Esophagus squamous epithelium (tissue), 5 donors: Measurements from ENCODE around the gene GPR35. TPM values are rescaled to one million over a fixed set of nuclear protein-coding genes. Genes with fewer than 3 reads are reported as not detected.

Experiments
- DNase-seq: peaks from one replicate; lab custom pipeline; 2025; lab: John Stamatoyannopoulos, UW
- H3K27ac ChIP-seq, 4 donors: fragments of 200-600 bp; sonication (generic); one replicate each; pipeline ENCODE4 v1.5.1; 2016 to 2019; ENCODE audit warnings: mild to moderate bottlenecking in 1 of 4
- H3K27me3 ChIP-seq, 4 donors: fragments of 200-600 bp; sonication (generic); 1 replicate in 3 of 4; 2 replicates in 1 of 4; pipeline versions ENCODE4 v1.5.1 to v1.6.0; 2017 to 2021; ENCODE audit warnings: antibody characterized with exemption in 1 of 4
- H3K36me3 ChIP-seq, 3 donors: fragments of 200-600 bp; sonication (generic); one replicate each; pipeline ENCODE4 v1.5.1; 2016 to 2019
- H3K4me1 ChIP-seq, 3 donors: fragments of 200-600 bp; sonication (generic); one replicate each; pipeline ENCODE4 v1.5.1; 2017 to 2019
- H3K4me3 ChIP-seq, 4 donors: fragments of 200-600 bp; sonication (generic); 1 replicate in 3 of 4; 2 replicates in 1 of 4; pipeline ENCODE4 v1.5.1; 2016 to 2019; ENCODE audit warnings: mild to moderate bottlenecking in 2 of 4, moderate library complexity in 1 of 4
- H3K9me3 ChIP-seq, 3 donors: fragments of 200-600 bp; sonication (generic); one replicate each; pipeline ENCODE4 v1.5.1; 2016 to 2019
- POLR2A ChIP-seq, 4 donors: fragments of 450-650 bp; IDR thresholded peaks; one replicate each; pipeline ENCODE4 v1.6.1; 2017; ENCODE audit warnings: antibody characterized with exemption in 4 of 4, mild to moderate bottlenecking in 4 of 4, moderate library complexity in 3 of 4
- WGBS, 2 donors: methylation state at CpG; one replicate each; pipeline ENCODE4 v1.1.5; 2018; 5-methylcytosine and 5-hydroxymethylcytosine counted together
- intact Hi-C: fragments of 100-400 bp; cut with DNase I; formaldehyde crosslinking; loops from one replicate; pipeline ENCODE4 v1.15.0; 2022
- total RNA-seq, 4 donors: library from RNA; depleted of rRNA; stranded (reverse); fragments of >200 nt; gene quantifications; one replicate each; pipeline ENCODE4 v1.1.0, GENCODE V29; 2016
- TF ChIP-seq, protein P1 (sequence below), 6 experiments: fragments of 450-650 bp in 4 of 6; fragments of 200-600 bp in 2 of 6; sonication (generic) in 2 of 6; IDR thresholded peaks; one replicate each; pipeline ENCODE4 v1.5.1; 2016 to 2019; ENCODE audit warnings: antibody characterized with exemption in 6 of 6, mild to moderate bottlenecking in 4 of 6, moderate library complexity in 4 of 6
- donor health status: DM: yes; HTN: yes; CAD: no.

GPR35 gene
- total RNA-seq, 4 donors from 2014 or later: 0.31 to 3.2 (median 1.3) TPM

DNA sequence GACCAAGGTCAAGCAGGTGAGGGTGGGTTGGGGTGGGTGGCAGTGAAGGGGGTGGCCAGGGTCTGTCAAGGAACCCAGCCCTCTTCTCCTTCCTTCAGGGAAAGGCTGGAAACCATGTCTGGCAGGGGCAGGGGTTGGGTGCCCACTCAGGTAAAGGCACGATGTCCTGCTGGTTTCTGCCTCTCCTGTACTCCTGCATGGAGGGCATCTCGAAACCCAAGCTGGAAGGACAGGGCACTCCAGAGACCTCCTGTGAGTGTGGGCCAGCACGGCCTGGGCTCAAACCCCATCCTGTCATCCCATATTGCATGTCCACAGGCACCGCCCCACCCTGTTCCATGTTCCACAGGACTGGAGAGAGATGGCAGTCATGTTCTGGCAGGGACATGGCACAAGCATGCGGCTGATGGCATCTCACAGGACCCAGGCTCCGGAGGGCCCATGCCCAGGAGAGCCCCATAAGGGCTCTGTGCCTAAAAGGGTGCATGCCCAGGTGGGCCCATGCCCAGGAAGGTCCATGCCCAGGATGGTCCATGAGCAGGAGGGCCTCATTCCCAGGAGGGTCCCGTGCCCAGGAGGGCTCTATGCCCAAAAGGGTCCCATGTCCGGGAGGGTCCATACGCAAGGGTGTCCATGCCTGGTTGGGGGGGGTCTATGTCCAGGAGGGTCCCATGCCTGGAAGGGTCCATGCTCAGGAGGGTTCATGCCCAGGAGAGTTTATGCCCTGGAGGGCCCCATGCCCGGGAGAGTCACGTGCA, 6.4 kb downstream of the GPR35 start:
- Histone ChIP-seq H3K9me3 (peaks cover 0 to 25% (median 7%) of the 10 kb centered on the region in 3 donors), H3K4me1 (peaks cover 0 to 4% (median 0%) of the 10 kb centered on the region in 3 donors), H3K27ac (no peak overlapping the region), H3K27me3 (peaks cover 0 to 8% (median 0%) of the 10 kb centered on the region in 4 donors), H3K36me3 (no peaks in the 10 kb centered on the region), H3K4me3 (no peak overlapping the region)
- WGBS, 2 donors: 69 to 100% methylated on average over 2 to 5 of the region's 11 CpGs
- intact Hi-C loops: no loop called here
- no peak for DNase-seq
- TF ChIP-seq POLR2A (IDR thresholded peaks at IDR 0.05): no peak
- TF ChIP-seq, protein P1, sequence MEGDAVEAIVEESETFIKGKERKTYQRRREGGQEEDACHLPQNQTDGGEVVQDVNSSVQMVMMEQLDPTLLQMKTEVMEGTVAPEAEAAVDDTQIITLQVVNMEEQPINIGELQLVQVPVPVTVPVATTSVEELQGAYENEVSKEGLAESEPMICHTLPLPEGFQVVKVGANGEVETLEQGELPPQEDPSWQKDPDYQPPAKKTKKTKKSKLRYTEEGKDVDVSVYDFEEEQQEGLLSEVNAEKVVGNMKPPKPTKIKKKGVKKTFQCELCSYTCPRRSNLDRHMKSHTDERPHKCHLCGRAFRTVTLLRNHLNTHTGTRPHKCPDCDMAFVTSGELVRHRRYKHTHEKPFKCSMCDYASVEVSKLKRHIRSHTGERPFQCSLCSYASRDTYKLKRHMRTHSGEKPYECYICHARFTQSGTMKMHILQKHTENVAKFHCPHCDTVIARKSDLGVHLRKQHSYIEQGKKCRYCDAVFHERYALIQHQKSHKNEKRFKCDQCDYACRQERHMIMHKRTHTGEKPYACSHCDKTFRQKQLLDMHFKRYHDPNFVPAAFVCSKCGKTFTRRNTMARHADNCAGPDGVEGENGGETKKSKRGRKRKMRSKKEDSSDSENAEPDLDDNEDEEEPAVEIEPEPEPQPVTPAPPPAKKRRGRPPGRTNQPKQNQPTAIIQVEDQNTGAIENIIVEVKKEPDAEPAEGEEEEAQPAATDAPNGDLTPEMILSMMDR (IDR thresholded peaks at IDR 0.05): no peak

DNA sequence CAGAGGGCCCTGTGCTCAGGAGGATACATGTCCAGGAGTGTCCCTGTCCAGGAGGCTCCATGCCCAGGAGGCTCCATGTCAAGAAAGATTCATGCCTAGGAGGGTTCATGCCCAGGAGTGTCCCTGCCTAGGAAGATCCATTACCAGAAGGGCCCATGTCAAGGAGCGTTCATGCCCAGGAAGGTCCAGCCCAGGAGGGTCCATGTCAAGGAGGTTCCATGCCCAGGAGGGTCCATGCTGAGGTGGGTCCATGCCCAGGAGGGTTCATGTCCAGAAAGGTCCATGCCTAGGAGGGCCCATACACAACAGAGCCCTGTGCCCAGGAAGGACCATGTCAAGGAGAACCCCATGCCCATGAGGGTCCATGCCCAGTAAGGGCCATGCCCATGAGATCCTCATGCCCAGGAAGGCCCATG, 7.0 kb downstream of the GPR35 start:
- Histone ChIP-seq H3K27me3 (peaks cover 0 to 13% (median 0%) of the 10 kb centered on the region in 4 donors), H3K4me1 (no peaks in the 10 kb centered on the region), H3K36me3 (no peaks in the 10 kb centered on the region), H3K4me3 (no peak overlapping the region), H3K9me3 (peaks cover 0 to 25% (median 7%) of the 10 kb centered on the region in 3 donors), H3K27ac (no peak overlapping the region)
- WGBS, 2 donors: no CpG with 5 or more reads among the region's 1 CpG
- no peak for DNase-seq
- TF ChIP-seq, protein P1 (IDR thresholded peaks at IDR 0.05): no peak
- TF ChIP-seq POLR2A (IDR thresholded peaks at IDR 0.05): no peak
- intact Hi-C loops: no loop called here

DNA sequence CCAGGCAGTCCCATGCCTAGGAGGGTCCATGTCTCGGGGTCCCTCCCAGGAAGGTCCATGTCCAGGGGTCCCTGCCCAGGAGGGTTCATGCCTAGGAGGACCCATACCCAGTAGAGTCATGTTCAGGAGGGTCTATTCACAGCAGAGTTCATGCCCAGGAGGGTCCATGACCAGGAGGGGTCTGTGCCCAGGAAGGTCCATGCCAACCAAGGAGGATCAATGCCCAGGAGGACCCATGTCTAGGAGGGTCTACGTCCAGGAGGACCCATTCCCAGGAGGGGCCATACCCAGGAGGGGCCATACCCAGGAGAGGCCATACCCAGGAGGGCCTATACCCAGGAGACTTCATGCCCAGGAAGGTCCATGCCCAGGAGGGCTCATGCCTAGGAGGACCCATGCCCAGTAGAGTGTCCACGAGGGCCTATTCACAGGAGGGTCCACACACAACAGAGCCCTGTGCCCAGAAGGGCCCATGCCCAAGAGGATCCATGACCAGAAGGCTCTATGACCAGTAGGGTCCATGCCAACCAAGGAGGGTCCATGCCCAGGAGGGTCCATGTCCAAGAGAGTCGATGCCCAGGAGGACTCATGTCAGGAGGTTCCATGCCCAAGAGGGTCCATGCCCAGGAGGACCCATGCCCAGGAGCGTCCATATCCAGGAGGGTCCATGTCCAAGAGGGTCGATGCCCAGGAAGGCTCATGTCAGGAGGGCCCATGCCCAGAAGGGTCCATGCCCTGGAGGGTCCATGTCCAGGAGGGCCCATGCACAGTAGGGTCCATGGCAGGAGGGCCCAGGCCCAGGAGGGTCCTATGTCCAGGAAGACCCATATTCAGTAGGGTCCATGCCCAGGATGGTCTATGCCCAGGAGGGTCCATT, 10.1 kb downstream of the GPR35 start:
- no peak for DNase-seq
- H3K27me3 ChIP-seq: peaks cover 0 to 30% (median 0%) of the 10 kb centered on the region in 4 donors

DNA sequence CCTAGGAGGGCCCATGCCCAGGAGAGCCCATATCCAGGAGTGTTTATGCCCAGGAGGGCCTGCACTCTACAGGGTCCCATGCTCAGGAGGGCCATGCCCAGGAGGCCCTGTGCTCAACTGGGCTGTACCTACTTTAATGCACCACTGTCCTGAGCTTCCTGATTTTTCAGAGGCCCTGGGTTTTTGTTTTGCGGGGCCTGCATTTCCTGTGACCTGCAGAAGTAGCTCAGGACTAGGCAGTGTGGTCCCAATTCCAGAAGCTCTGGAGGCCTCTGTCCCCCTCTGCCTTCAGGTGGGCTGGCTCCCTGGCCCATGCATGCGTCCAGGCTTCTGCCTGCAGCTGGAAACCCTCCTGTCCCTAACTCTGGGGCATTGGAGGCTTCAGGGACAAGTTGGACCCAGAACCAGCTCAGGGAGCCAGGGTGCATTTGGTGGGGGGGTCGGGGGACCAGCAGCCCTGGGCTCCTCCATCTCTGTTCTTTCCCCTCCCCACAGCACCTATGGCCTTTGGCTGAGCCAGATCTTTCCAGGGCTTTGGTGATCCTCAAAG, 10.8 kb downstream of the GPR35 start:
- Histone ChIP-seq H3K27me3 (peaks cover 0 to 36% (median 0%) of the 10 kb centered on the region in 4 donors), H3K27ac (no peak overlapping the region), H3K9me3 (peaks cover 0 to 25% (median 7%) of the 10 kb centered on the region in 3 donors), H3K36me3 (no peaks in the 10 kb centered on the region), H3K4me1 (peaks cover 0 to 12% (median 0%) of the 10 kb centered on the region in 3 donors), H3K4me3 (no peak overlapping the region)
- intact Hi-C loops: no loop called here
- 0% methylated on average over 1 of the region's 3 CpGs; no CpG with 5 or more reads in 1 of the 2 donors for WGBS, 2 donors
- DNase-seq: no peak
- no peak for TF ChIP-seq POLR2A (IDR thresholded peaks at IDR 0.05)
- TF ChIP-seq, protein P1 (IDR thresholded peaks at IDR 0.05): no peak

More for the DNA sequence above, 10.1 kb downstream of the GPR35 start:
- no peak for TF ChIP-seq POLR2A (IDR thresholded peaks at IDR 0.05)
- TF ChIP-seq, protein P1 (IDR thresholded peaks at IDR 0.05): no peak
- no peak overlapping the region for H3K4me3 ChIP-seq
- H3K27ac ChIP-seq: no peak overlapping the region
- WGBS, 2 donors: 58% methylated on average over 3 of the region's 6 CpGs; no CpG with 5 or more reads in 1 of the 2 donors
- H3K9me3 ChIP-seq: peaks cover 0 to 25% (median 7%) of the 10 kb centered on the region in 3 donors
- peaks cover 0 to 12% (median 0%) of the 10 kb centered on the region in 3 donors for H3K4me1 ChIP-seq
- intact Hi-C loops: no loop called here
- H3K36me3 ChIP-seq: no peaks in the 10 kb centered on the region
